SK-N-SH (cell line): ENCODE results near the gene BOD1L2.

Experiments used
- CTCF ChIP-seq: fragments of 200-600 bp; sonication (generic); IDR thresholded peaks from 2 replicates; pipeline ENCODE4 v1.6.1; 2017; ENCODE audit warnings: antibody characterized with exemption, mild to moderate bottlenecking, moderate library complexity
- EP300 ChIP-seq, 2 experiments: IDR thresholded peaks; 2 replicates each; pipeline versions ENCODE4 v1.4.0 to v1.6.1; 2012; ENCODE audit warnings: borderline replicate concordance in 1 of 2, low read depth in 1 of 2, low read length in 1 of 2
- JUND ChIP-seq: IDR thresholded peaks from 2 replicates; pipeline ENCODE4 v1.4.0; 2012

GRCh38 chr18:57150081-57150480, 3.2 kb downstream of the BOD1L2 start:
- TF ChIP-seq JUND (no peak), CTCF (no peak), EP300 (IDR thresholded peaks at IDR 0.05; ENCODE audit: borderline replicate concordance in 1 of 2, low read depth in 1 of 2, low read length in 1 of 2) (no peak)
